Esophagus (tissue), 2 donors: ENCODE results near the gene UAP1L1. TPM values are rescaled to one million over a fixed set of nuclear protein-coding genes. Genes with fewer than 3 reads are reported as not detected.
A peak's percentile ranks its signal among the peaks of the same experiment; 100 is the strongest.

Source experiments
- H3K27ac ChIP-seq, 2 donors: one replicate each; pipeline ENCODE4 v1.5.1; 2013; ENCODE audit warnings: low read depth in 2 of 2, mild to moderate bottlenecking in 2 of 2, inconsistent platforms in 1 of 2, low read length in 1 of 2, moderate library complexity in 1 of 2
- H3K27me3 ChIP-seq, 2 donors: one replicate each; pipeline ENCODE4 v1.6.1; 2013; ENCODE audit warnings: low read length in 2 of 2, control low read depth in 1 of 2, mild to moderate bottlenecking in 1 of 2; ENCODE audit not compliant: insufficient read depth in 2 of 2, control insufficient read depth in 1 of 2
- H3K36me3 ChIP-seq, 2 donors: one replicate each; pipeline ENCODE4 v1.6.1; 2013; ENCODE audit warnings: low read length in 1 of 2; ENCODE audit not compliant: control insufficient read depth in 2 of 2, insufficient read depth in 2 of 2
- H3K4me1 ChIP-seq, 2 donors: one replicate each; pipeline ENCODE4 v1.6.1; 2013; ENCODE audit warnings: low read length in 1 of 2; ENCODE audit not compliant: control insufficient read depth in 2 of 2, insufficient read depth in 2 of 2
- H3K4me3 ChIP-seq, 2 donors: one replicate each; pipeline ENCODE4 v1.5.1; 2013; ENCODE audit warnings: low read length in 2 of 2, mild to moderate bottlenecking in 2 of 2, low read depth in 1 of 2, moderate library complexity in 1 of 2
- H3K9me3 ChIP-seq, 2 donors: one replicate each; pipeline ENCODE4 v1.6.1; 2013; ENCODE audit warnings: mild to moderate bottlenecking in 2 of 2, low read depth in 1 of 2, low read length in 1 of 2, moderate library complexity in 1 of 2; ENCODE audit not compliant: control insufficient read depth in 2 of 2, insufficient read depth in 1 of 2
- WGBS, 2 donors: extraction: QIAGEN DNeasy Blood & Tissue Kit; methylation state at CpG; one replicate each; pipeline ENCODE4 v1.1.7; 2013; 5-methylcytosine and 5-hydroxymethylcytosine counted together
- polyA plus RNA-seq, 2 donors: library from polyadenylated mRNA; stranded (reverse); fragments of 200-250 nt; gene quantifications; one replicate each; pipeline ENCODE4 v1.2.3, GENCODE V29; 2013
- donor health status: healthy with polysubstance abuse.
- donor health status: Bipolar disorder and iron deficiency.

The UAP1L1 gene
- polyA plus RNA-seq, 2 donors: 2.9 to 3.8 TPM

GRCh38 chr9:137064880-137065164 lies 12.5 kb upstream of the UAP1L1 start:
- peaks cover 0 to 22% of the 10 kb centered on the region in 2 donors for H3K4me1 ChIP-seq
- H3K27me3 ChIP-seq: no peaks in the 10 kb centered on the region
- H3K9me3 ChIP-seq: no peaks in the 10 kb centered on the region
- H3K27ac ChIP-seq: no peak overlapping the region
- H3K36me3 ChIP-seq: peaks cover 0 to 4% of the 10 kb centered on the region in 2 donors
- WGBS, 2 donors: 67 to 75% methylated on average over 11 to 12 of the region's 12 CpGs
- H3K4me3 ChIP-seq: no peak overlapping the region

- 82 to 84% methylated on average over 23 of the region's 23 CpGs for WGBS, 2 donors
- peaks cover 0 to 4% of the 10 kb centered on the region in 2 donors for H3K36me3 ChIP-seq
- H3K4me3 ChIP-seq: no peak overlapping the region
- peaks cover 0 to 23% of the 10 kb centered on the region in 2 donors for H3K4me1 ChIP-seq
- H3K27me3 ChIP-seq: no peaks in the 10 kb centered on the region
- no peak overlapping the region for H3K27ac ChIP-seq
- no peaks in the 10 kb centered on the region for H3K9me3 ChIP-seq
These were observed 11.9 kb upstream of the UAP1L1 start for GRCh38 chr9:137065336-137065967.

- Histone ChIP-seq H3K27me3 (no peaks in the 10 kb centered on the region), H3K4me3 (no peak overlapping the region), H3K4me1 (peaks cover 3 to 26% of the 10 kb centered on the region in 2 donors), H3K36me3 (peaks cover 0 to 4% of the 10 kb centered on the region in 2 donors), H3K9me3 (no peaks in the 10 kb centered on the region), H3K27ac (no peak overlapping the region)
- 89% methylated on average over 26 of the region's 26 CpGs for whole genome bisulfite sequencing, 2 donors
These were observed 11.0 kb upstream of the UAP1L1 start for GRCh38 chr9:137066096-137066861.

GRCh38 chr9:137067860-137068538 lies 9.3 kb upstream of the UAP1L1 start:
- Histone ChIP-seq H3K27me3 (no peaks in the 10 kb centered on the region), H3K27ac (peak overlapping the region in 1 of 2 donors; percentile 54), H3K9me3 (no peaks in the 10 kb centered on the region), H3K36me3 (peaks cover 0 to 4% of the 10 kb centered on the region in 2 donors), H3K4me1 (peaks cover 3 to 23% of the 10 kb centered on the region in 2 donors), H3K4me3 (no peak overlapping the region)
- 44 to 48% methylated on average over 12 of the region's 12 CpGs for WGBS, 2 donors

GRCh38 chr9:137068539-137069507 lies 8.5 kb upstream of the UAP1L1 start:
- Histone ChIP-seq H3K27me3 (no peaks in the 10 kb centered on the region), H3K27ac (no peak overlapping the region), H3K4me3 (peak overlapping the region in 1 of 2 donors; percentile 49), H3K9me3 (no peaks in the 10 kb centered on the region), H3K4me1 (peaks cover 3 to 22% of the 10 kb centered on the region in 2 donors), H3K36me3 (peaks cover 0 to 4% of the 10 kb centered on the region in 2 donors)
- WGBS, 2 donors: 87 to 91% methylated on average over 17 of the region's 17 CpGs

- Histone ChIP-seq H3K27ac (no peak overlapping the region), H3K9me3 (no peaks in the 10 kb centered on the region), H3K27me3 (no peaks in the 10 kb centered on the region), H3K4me3 (peak overlapping the region; percentile 49 to 60), H3K36me3 (peaks cover 0 to 4% of the 10 kb centered on the region in 2 donors), H3K4me1 (peaks cover 3 to 21% of the 10 kb centered on the region in 2 donors)
- 5 to 7% methylated on average over 49 to 52 of the region's 52 CpGs for WGBS, 2 donors
These were observed 7.7 kb upstream of the UAP1L1 start for GRCh38 chr9:137069508-137070091.

GRCh38 chr9:137070201-137070905 lies 7.0 kb upstream of the UAP1L1 start, which contains the start of gene SAPCD2:
Gene SAPCD2 (minus strand): TSS chr9:137070557. CDS start chr9:137070460, 97 bp downstream.
- H3K27me3 ChIP-seq: no peaks in the 10 kb centered on the region
- H3K4me3 ChIP-seq: peak within 1 kb of the TSS; percentile 49 to 60
- H3K9me3 ChIP-seq: no peaks in the 10 kb centered on the region
- 1% methylated on average over 50 to 74 of the region's 74 CpGs for WGBS, 2 donors
- peaks cover 0 to 3% of the 10 kb centered on the region in 2 donors for H3K36me3 ChIP-seq
- H3K4me1 ChIP-seq: peaks cover 3 to 21% of the 10 kb centered on the region in 2 donors
- H3K27ac ChIP-seq: peak within 1 kb of the TSS; percentile 47 to 74

- Histone ChIP-seq H3K36me3 (no peaks in the 10 kb centered on the region), H3K27ac (peak overlapping the region; percentile 47 to 74), H3K9me3 (no peaks in the 10 kb centered on the region), H3K4me1 (peaks cover 3 to 21% of the 10 kb centered on the region in 2 donors), H3K4me3 (peak overlapping the region; percentile 16 to 60), H3K27me3 (no peaks in the 10 kb centered on the region)
- 13 to 25% methylated on average over 6 of the region's 6 CpGs for WGBS, 2 donors
These were observed 6.4 kb upstream of the UAP1L1 start for GRCh38 chr9:137070906-137071275.
